GM12865 (cell line): ENCODE results near the gene TSSK6.

Experiments used
- DNase-seq: peaks from one replicate; pipeline ENCODE4 v3.0.0; 2010; ENCODE audit warnings: low read depth
- H3K4me3 ChIP-seq: 2 replicates; pipeline ENCODE4 v1.5.1; 2011; ENCODE audit warnings: mild to moderate bottlenecking, low read depth, low read length, control low read depth
- CTCF ChIP-seq: IDR thresholded peaks from 2 replicates; pipeline ENCODE4 v1.5.1; 2011; ENCODE audit warnings: low read length, control low read depth, low read depth, inconsistent platforms; ENCODE audit not compliant: insufficient read depth; ENCODE audit errors: missing control alignments

TSSK6 gene

GRCh38 chr19:19558055-19558454 is 42.7 kb upstream of the TSSK6 start:
- no peak for TF ChIP-seq CTCF
- peak; percentile 59 for DNase-seq
- H3K4me3 ChIP-seq: no peak overlapping the region

GRCh38 chr19:19554074-19555023 is 39.0 kb upstream of the TSSK6 start:
- peak; percentile 64 for DNase-seq
- H3K4me3 ChIP-seq: no peak overlapping the region
- peak; percentile 77 for TF ChIP-seq CTCF

- H3K4me3 ChIP-seq: no peak overlapping the region
- no peak for DNase-seq
- TF ChIP-seq CTCF: no peak
Observed at GRCh38 chr19:19553670-19554069, 38.3 kb upstream of the TSSK6 start.

- peak; percentile 52 for DNase-seq
- no peak overlapping the region for H3K4me3 ChIP-seq
- TF ChIP-seq CTCF: peak; percentile 72
Observed at GRCh38 chr19:19552798-19553197, 37.5 kb upstream of the TSSK6 start.

- DNase-seq: no peak
- TF ChIP-seq CTCF: no peak
- no peak overlapping the region for H3K4me3 ChIP-seq
Observed at GRCh38 chr19:19551853-19552192, 36.5 kb upstream of the TSSK6 start.

GRCh38 chr19:19550972-19551852 is 35.9 kb upstream of the TSSK6 start:
- H3K4me3 ChIP-seq: no peak overlapping the region
- TF ChIP-seq CTCF: no peak
- DNase-seq: no peak
